Kasumi-1 (cell line): Measurements from ENCODE around the gene SPHK2.

Source experiments
- DNase-seq, 2 experiments: peaks; one replicate each; lab custom pipeline; 2025; lab: John Stamatoyannopoulos, UW

The SPHK2 gene

GRCh38 chr19:48606463-48607358 is 12.6 kb upstream of the SPHK2 start, which contains the start of gene SPACA4:
SPACA4 (plus strand) TSS chr19:48606742; CDS start chr19:48606979, 237 bp downstream.
- DNase-seq: no peak

- DNase-seq: no peak
Measured at GRCh38 chr19:48607359-48607755, 11.9 kb upstream of the SPHK2 start.

GRCh38 chr19:48608798-48609263 is 10.5 kb upstream of the SPHK2 start:
- peak; percentile 83 to 84 for DNase-seq

GRCh38 chr19:48609571-48610108 is 9.7 kb upstream of the SPHK2 start:
- DNase-seq: no peak

- no peak for DNase-seq
Measured at GRCh38 chr19:48611872-48612271, 7.4 kb upstream of the SPHK2 start.

GRCh38 chr19:48613024-48613851 is 6.1 kb upstream of the SPHK2 start:
- DNase-seq: no peak

- DNase-seq: peak in 1 of 2 experiments; percentile 11
Measured at GRCh38 chr19:48613852-48614435, 5.4 kb upstream of the SPHK2 start.

- no peak for DNase-seq
Measured at GRCh38 chr19:48614436-48615230, 4.7 kb upstream of the SPHK2 start, which contains the start of gene FAM83E. FAM83E (minus strand) TSS chr19:48615076; CDS start chr19:48613372, 1,704 bp downstream.

GRCh38 chr19:48615231-48616040 is 3.9 kb upstream of the SPHK2 start:
- DNase-seq: no peak

- DNase-seq: no peak
Measured at GRCh38 chr19:48616041-48616436, 3.3 kb upstream of the SPHK2 start.

GRCh38 chr19:48616491-48617056 is 2.7 kb upstream of the SPHK2 start:
- DNase-seq: no peak

GRCh38 chr19:48617146-48617937 is 2.0 kb upstream of the SPHK2 start:
- DNase-seq: no peak

GRCh38 chr19:48618278-48618915 is 909 bp upstream of the SPHK2 start:
- no peak for DNase-seq

- DNase-seq: peak in 1 of 2 experiments; percentile 63
Measured at GRCh38 chr19:48619692-48620585, 633 bp downstream of the SPHK2 start.

- no peak for DNase-seq
Measured at GRCh38 chr19:48623556-48624066, 4.3 kb downstream of the SPHK2 start.

GRCh38 chr19:48624067-48624594 is 4.8 kb downstream of the SPHK2 start:
- peak; percentile 79 to 80 for DNase-seq
